Iris pigment epithelial cell (primary cell): Measurements from ENCODE around the gene RIT1.
"Not testable (repeated sequence)": the region's sequence is repeated elsewhere in the genome, so short reads cannot be mapped to it uniquely, and the experiment has no call there.

ENCODE experiments used
- DNase-seq: peaks from one replicate; pipeline ENCODE4 v3.0.0-alpha.2; 2011; ENCODE audit warnings: low read depth

RIT1 gene

DNA sequence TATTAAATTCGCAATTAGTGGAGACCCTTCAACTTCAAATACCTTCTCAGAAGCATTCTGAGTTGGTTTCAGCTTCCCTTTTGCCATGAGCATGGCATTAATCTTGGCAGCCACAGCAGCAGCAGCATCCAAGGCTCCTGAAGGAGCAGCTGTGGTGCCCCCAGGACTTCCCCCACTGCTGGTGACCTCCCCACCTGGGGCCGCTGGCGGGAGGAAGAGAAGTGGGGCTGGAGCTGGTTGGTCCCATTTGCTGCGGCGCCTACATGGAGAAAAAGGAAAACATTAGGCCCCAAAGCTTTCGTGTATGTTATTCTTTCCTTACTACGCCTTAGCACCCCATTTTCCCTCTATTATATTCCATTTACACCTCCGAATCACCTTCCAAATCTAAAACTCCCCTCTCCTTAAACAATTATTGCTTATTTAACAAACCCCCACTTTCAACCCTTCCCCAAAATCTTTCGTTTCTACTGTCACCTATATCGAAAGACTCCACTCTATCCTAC lies 22.5 kb upstream of the RIT1 start:
- no peak for DNase-seq

DNA sequence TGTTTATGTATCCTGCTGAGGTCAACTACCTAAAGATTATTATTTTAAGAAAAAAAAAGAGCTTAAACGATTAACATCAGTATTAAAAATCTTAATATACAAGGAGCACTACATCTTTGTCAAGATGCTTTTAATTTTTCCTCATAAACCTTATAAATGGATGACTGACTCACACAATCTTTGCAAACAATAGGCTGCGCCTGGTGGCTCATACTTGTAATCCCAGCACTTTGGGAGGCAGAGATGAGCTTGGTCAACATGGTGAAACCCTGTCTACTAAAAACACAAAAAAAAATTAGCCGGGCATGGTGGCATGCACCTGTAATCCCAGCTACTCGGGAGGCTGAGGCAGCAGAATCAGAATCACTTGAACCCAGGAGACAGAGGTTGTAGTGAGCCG lies 21.3 kb upstream of the RIT1 start:
- DNase-seq, result peak; percentile 33

DNA sequence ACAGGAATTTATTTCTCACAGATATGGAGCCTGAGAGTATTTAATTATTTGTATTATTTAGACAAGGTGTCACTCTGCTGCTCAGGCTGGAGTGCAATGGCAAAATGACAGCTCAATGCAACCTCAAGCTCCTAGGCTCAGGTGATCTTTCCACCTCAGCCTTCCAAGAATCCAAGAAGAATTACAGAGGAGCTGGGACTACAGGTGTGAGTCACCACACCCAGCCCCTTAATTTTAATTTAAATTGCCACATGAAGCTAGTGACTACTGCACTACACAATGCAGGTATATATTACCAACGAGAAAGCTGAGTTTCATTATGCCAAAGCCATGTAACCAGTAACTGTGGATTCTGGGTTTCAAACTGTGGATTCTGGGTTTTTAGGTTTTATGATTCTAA lies 20.9 kb upstream of the RIT1 start:
- DNase-seq, result no peak

DNA sequence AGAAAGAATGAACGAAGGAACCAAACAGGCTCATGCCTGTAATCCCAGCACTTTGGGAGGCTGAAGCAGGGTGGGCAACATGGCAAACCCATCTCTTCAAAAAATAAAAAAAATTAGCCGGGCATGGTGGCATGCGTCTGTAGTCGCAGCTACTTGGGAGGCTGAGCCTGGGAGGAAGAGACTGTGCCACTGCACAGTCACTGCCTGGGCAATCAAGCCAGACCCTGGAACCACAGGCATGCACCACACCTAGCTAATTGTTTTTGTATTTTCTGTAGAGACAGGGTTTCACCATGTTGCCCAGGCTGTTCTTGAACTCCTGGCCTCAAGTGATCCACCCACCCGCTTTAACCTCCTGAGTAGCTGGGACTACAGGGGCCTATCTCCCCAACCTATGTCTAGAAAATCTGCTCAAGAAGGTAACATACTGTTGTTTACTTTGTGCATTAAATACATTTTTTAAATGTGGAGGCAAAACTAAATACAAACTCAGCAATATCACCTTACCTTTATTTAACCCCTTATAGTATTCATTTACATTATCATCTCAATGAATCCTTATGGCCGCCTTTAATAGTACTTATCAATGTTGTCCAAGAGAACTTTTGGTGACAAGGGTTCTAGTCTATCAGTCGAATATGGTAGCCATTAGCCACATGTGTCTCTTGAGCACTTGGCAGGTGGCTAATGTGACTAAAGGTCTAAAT lies 20.3 kb upstream of the RIT1 start:
- DNase-seq, result peak; percentile 28

DNA sequence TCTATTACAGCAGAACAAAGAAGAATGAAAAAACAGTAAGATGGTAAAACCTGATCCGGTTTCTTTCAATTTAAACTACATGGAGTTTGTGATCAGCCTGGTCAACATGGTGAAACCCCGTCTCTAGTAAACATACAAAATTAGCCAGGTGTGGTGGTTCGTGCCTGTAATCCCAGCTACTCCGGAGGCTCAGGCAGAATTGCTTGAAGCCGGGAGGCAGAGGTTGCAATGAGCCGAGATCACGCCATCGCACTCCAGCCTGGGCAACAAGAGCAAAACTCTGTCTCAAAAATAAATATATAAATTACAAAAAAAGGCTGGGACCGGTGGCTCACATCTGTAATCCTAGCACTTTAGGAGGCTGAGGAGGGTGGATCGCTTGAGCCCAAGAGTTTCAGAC lies 19.6 kb upstream of the RIT1 start:
- DNase-seq, result not testable (repeated sequence)

DNA sequence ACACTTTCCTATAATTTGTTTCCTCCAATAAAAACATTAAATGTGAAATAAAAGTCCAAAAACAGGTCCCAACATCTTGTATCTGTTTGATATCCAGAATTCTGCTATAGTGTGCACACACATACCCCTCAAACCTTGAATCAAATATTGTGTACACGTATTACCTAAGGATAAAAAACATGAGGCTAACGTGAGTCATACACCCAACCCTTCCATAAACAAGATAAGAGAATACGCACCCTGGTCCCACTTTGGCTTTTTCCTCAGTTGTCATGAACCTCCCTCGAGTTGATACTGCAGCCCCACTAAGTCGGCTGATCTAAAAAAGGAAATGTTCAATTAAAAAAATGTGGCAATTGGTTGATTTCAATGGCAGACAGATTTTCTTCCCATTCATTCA lies 17.9 kb upstream of the RIT1 start:
- DNase-seq, result peak; percentile 68

DNA sequence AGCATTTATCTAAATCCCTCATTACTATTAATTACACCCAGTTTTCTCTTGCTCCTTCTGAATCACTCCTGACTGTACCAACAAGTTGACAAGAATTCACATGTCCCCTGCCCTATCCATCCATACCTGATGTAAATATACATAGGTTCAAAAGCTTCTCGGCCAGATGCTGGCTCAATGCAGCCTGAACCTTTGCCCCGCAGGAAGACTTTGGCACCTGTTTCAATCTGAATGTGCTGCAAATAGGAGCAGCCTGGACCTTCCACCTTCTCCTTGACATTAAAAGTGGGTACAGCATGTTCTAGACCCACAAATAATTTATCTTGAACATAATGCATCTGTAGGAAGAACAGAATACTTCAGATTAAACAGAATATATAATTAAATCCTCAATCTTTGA lies 14.4 kb upstream of the RIT1 start:
- no peak for DNase-seq

DNA sequence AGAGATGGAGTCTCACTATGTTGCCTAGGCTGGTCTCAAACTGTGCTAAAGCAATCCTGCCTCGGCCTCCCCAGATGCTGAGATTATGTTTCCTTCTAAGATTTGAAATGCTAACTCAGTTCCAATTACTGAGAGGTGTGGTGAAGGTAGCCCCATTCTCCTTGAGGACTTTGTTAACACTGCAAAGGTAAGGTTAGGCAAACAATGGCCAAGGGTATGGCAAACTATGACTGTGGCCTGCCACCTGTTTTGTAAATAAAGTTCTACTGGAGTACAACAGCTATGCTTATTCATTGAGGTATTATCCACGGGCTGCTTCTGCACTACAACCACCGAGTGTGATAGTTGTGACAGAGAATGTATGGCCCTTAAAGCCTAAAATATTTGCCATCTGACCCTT lies 9.6 kb upstream of the RIT1 start:
- no peak for DNase-seq

DNA sequence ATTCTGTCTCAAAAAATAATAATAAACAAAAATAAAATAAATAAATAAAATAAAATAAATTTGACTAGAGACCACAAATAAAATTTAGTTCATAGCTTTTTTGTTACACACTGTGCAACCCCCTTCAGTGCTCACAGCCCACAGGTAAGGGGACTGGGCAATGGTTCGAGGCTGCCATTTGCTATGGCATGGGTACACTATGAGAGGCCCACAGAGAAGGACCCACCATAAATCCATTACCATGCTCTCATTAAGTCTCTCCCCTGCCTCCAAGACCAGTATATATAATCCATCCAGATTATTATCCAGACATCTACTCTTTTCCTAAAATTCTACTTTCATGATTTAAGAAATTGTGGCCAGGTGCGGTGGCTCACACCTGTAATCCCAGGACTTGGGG lies 8.7 kb upstream of the RIT1 start:
- DNase-seq, result no peak

DNA sequence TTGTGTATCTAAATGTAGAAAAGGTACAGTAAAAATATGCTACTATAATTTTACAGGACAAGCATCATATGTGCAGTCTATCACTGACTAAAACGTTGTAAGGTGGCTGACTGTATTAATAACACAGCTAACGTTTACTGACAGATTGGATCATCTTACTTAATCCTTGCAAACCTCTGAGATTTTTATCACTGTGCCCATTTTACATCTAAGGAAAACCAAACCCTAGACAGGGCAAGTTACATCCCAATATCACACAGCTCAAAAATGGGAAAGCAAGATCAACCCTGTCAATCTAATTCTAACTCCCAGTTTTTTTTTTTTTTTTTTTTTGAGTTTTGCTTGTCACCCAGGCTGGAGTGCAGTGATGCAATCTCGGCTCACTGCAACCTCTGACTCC lies 7.5 kb upstream of the RIT1 start:
- DNase-seq, result no peak

DNA sequence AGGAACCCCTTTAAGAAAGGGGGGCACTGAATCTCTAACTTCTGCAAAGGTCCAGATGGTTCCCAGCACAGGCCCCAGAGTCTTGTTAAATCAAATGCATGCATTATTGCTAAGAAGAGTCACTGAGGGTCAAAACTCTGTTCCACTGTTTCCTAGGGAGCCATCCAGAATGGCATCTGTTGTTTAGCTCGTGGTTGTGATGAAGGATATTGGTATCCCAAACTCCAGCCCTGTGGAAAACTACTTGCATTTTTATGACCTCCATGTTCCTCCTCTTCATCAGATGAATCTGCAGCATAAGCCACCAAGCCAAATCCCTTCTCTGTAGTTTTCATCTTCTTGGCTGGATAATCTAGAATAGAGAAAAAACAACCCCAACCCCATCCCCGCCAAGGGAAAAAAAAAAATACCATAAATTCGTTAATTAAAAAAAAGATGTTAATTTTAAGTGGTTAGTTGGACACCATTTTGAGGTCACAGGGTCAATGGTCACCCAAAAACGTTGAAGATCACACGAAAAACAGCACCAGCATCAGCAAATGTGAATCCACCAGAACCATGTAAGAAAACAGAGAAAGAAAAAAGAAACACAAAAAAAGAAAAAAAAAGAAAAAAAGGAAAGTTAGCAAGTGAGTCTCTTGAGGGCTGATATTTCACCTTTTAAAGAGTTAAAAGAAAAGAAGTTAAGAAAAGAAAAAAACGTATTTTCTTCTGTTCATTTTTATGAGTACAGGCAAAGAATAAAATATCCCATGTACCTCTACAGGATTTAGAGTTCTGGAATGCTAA lies 3.0 kb upstream of the RIT1 start:
- no peak for DNase-seq

DNA sequence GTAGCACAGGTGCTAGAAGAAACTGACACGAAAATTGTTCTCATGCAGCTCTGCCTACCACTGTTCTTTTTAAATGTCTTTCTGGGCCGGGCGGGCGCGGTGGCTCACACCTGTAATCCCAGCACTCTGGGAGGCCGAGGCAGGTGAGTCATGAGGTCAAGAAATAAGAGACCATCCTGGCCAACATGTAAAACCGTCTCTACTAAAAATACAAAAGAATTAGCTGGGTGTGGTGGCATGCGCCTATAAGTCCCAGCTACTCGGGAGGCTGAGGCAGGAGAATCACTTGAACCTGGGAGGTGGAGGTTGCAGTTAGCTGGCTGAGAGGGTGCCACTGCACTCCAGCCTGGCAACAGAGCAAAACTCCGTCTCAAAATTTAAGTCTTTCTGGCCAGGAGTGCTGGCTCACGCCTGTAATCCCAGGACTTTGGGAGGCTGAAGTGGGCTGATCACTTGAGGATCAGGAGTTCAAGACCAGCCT lies 947 bp upstream of the RIT1 start:
- no peak for DNase-seq

DNA sequence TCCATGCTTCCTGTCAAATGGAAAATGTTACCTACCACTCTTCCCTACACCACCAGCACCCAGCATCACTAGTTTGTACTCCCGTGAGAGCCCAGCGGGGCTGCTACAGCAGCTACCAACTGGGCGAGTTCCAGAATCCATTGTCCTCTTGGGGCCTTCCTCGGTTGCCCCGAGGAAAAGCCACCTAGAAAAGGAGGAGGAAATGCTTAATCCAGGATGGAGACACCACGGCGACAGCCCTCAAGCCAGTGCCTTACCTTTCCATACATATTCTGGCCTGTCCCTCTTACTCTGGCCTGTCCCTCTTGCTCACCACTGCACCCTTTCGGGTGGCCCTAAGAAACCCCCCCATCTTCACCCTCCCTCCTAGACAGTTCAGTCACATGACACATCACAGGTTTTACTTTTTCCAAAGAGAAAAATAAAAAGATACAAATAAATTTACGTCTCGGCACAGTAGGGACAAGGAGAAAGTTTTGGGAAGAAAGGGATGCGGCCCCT lies 478 bp downstream of the RIT1 start:
- DNase-seq, result peak; percentile 44

DNA sequence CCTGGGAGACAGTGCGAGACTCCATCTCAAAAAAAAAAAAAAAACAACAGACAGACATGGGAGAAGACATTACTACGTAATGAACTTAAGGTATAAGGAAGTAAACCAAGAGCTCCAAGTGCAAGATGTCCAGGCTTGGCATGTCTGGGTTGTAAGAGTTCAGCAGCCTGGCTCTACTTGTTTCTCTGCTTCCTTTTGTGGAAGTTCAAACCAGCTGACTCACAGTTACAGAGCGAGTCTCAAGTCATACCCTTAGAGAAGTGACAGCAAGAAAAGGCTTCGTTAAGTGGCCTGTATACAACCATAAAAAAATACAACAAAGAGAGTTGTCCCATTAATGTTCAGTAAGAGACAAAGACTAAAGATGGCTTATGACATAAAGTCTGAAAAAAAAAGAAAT lies 1.3 kb downstream of the RIT1 start:
- peak; percentile 69 for DNase-seq

DNA sequence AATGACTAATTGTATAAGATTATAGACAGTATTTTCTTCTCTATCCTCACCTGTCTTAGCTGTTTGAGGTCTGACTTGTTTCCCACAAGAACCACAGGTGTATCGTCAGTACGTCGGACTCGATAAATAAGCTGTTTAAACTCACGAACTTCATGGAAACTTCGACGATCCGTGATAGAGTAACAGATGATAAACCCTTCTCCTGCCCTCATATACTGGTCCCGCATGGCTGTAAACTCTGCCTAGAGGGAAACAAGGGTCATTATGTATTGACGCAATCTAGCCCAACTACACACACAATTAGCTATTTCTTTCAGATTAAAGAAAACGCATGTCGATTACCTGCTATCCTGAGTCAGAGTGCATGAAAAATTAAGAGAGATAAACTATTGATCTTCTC lies 6.9 kb downstream of the RIT1 start:
- DNase-seq, result no peak

DNA sequence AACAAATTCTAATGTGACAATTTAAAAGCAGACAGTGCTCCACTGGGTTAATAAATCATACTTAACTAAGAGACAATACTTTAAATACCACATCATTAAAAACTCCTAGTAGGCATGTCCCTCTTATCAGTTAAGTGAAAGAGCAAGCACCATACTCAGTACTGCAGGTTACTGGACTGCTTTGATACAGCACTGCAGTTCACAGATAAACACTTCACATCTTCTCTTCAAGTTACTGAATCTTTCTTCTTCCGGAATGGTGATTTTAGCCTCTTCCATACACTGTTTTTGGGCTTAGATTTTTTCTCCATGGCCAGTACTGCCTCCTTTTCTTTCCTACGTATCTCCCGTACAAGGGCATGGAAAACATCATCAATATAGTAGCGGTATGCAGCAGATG lies 11.0 kb downstream of the RIT1 start:
- no peak for DNase-seq

DNA sequence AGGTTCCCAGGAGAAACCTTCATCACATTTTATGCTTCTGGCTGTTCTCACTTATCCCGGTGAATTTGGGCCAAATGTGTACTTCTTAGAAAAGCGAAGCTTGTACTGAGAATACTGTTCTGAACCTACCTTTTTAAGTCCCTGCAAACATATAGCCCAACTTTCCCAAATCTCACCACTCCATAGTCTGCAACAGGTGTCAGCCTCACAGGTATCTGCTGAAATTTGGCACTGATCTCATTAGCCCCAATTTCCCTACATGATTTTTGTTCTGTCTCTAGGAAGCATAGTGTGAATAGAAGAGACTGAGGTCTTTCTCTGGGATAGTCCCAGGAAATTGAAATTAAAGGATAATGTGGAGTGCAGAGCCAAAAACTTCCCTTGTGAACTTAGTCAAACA lies 11.5 kb downstream of the RIT1 start:
- no peak for DNase-seq

DNA sequence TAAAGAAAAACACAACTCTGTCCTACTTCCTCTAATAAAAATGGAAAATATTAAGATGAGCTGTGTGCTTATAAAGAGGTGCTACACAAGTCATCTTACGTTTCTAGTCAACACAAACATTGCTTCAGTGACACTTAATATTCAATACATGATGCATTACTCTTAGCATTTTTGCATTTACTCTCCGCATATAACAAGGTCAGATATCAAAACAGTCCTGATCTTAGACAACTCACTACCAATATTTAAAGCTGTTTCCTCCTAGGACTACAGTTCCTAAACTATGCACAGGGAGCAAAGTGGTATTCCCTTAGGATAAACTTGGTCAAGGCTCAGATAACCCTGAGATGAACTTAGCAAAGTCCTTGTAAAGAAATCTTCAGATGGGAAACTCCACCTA lies 12.3 kb downstream of the RIT1 start:
- no peak for DNase-seq

DNA sequence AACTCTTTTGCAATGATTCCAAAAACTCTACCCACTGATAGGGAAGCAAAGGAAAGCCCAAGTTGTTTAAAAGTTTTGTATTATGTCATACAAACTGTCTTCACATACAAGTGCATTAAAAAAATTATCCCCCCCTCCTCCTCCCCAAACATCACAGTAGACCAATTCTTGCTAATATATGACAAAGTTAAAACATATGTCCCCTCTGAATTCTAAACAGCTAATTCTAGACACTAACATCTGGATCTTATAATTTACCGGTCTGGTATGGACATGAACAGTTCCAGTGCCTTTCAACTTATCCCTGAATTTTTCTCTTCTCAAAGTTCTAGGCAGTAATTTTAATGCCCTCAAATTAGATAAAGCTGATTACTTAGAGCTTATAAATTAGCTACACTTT lies 13.4 kb downstream of the RIT1 start:
- no peak for DNase-seq

DNA sequence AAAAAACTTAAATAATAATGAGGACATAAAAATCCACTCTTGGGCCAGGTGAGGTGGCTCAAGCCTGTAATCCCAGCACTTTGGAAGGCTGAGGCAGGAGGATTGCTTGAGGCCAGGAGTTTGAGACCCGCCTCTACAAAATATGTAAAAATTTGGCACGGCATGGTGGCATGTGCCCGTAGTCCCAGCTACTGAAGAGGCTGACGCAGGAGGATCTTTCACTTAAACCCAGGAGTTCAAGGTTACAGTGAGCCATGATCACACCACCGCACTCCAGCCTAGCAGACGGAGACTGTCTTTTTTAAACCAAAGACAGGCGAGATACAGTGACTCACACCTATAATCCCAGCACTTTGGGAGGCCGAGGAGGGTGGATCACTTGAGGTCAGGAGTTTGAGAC lies 14.7 kb downstream of the RIT1 start:
- peak; percentile 49 for DNase-seq

DNA sequence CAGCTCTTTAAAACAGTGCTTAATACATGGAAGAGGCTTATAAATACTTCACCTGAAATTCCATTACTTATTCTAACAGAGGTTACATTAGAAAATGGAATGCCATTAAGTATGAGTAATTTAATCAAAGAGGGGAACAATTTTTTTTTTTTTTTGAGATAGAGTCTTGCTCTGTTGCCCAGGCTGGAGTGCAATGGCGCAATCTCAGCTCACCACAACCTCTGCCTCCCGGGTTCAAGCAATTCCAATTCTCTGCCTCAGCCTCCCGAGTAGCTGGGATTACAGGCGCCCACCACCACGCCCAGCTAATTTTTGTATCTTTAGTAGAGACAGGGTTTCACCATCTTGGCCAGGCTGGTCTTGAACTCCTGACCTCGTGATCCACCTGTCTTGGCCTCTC lies 15.5 kb downstream of the RIT1 start:
- not testable (repeated sequence) for DNase-seq

DNA sequence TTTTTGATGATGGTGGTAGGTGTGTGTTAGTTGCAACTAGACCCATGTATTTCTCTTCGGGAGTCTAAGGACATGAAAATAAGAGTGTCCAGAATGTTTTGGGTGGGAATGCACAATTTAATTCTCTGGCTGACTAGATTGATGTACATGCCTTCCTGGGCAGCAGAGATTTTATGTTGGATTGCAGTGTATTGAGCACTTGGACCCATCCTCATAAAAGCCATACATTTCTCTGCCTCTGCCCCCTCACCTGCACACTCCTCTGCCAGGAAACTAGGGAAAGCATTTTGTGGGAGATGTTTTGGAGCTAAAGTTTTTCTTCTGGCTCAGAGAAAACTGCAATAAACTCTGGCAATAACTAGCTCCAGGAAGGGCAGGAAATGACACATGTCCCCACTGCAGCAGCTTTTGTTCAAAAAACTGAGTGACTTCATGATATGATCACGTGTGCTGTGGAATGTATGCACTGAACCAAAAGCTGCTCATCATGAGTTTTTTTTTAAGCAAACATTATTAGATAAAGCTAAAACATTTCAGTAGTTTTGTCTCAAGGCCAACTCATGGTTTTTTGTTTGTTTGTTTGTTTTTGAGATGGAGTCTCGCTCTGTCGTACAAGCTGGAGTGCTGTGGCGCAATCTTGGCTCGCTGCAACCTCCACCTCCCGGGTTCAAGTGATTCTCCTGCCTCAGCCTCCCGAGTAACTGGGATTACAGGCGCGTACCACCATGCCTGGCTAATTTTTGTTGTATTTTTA lies 17.6 kb downstream of the RIT1 start:
- peak; percentile 83 for DNase-seq

DNA sequence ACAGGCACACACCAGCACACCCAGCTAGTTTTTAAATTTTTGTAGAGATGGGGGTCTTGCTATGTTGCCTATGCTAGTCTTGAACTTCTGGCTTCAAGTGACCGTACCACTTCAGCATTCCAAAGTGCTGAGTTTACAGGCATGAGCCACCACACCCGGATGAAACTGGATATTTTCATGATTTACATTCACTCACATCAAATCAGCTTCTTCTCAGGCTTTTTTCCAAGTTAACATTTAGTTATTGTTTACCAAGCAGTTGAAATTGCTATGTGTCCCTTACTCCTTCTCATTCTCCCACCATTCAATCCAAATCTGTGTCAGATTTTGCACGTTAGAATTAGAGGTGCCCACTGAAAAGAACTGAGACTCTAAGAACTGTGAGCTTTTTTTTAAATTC lies 18.4 kb downstream of the RIT1 start:
- DNase-seq, result peak; percentile 83
